ENCODE data around the gene CYTH4.

CYTH4 gene

GRCh38 chr22:37277384-37277783 lies 4.9 kb upstream of the CYTH4 start:
- POLR2A ChIA-PET (ENCODE audit: low non-redundant PET), result no interaction called here
- H3K27ac ChIP-seq, result no peak overlapping the region
- DNase-seq (ENCODE audit: low spot score), result no peak
- CTCF ChIA-PET, result interaction anchor here (0.7 kb wide), 1 partner anchor 11 kb away, joined by 3 read pairs; no protein-coding TSS in a partner anchor
- no peak for TF ChIP-seq CTCF (conservative IDR thresholded peaks at IDR 0.05; ENCODE audit: low read depth)

GRCh38 chr22:37278261-37278660 lies 4.0 kb upstream of the CYTH4 start:
- no peak overlapping the region for H3K27ac ChIP-seq
- ChIA-PET POLR2A (ENCODE audit: low non-redundant PET) (no interaction called here), CTCF (no interaction called here)
- no peak for TF ChIP-seq CTCF (conservative IDR thresholded peaks at IDR 0.05; ENCODE audit: low read depth)
- DNase-seq (ENCODE audit: low spot score), result no peak

GRCh38 chr22:37279331-37280181 lies 2.8 kb upstream of the CYTH4 start:
- ChIA-PET CTCF (interaction anchor here (0.8 kb wide), 1 partner anchor 33 kb away, joined by 3 read pairs; no protein-coding TSS in a partner anchor), POLR2A (ENCODE audit: low non-redundant PET) (no interaction called here)
- no peak for TF ChIP-seq CTCF (conservative IDR thresholded peaks at IDR 0.05; ENCODE audit: low read depth)
- no peak overlapping the region for H3K27ac ChIP-seq
- DNase-seq (ENCODE audit: low spot score), result no peak

- CTCF ChIA-PET, result interaction anchor here (0.7 kb wide), 1 partner anchor 114 kb away, joined by 3 read pairs; no protein-coding TSS in a partner anchor
- no peak for TF ChIP-seq CTCF (conservative IDR thresholded peaks at IDR 0.05; ENCODE audit: low read depth)
- no peak overlapping the region for H3K27ac ChIP-seq
- POLR2A ChIA-PET (ENCODE audit: low non-redundant PET), result no interaction called here
- no peak for DNase-seq (ENCODE audit: low spot score)
These were observed 1.6 kb upstream of the CYTH4 start for GRCh38 chr22:37280718-37281117.

GRCh38 chr22:37281195-37281594 lies 1.1 kb upstream of the CYTH4 start:
- DNase-seq (ENCODE audit: low spot score), result no peak
- no peak overlapping the region for H3K27ac ChIP-seq
- no peak for TF ChIP-seq CTCF (conservative IDR thresholded peaks at IDR 0.05; ENCODE audit: low read depth)
- ChIA-PET POLR2A (ENCODE audit: low non-redundant PET) (no interaction called here), CTCF (interaction anchor here (0.7 kb wide), 1 partner anchor 115 kb away, joined by 3 read pairs; no protein-coding TSS in a partner anchor)

GRCh38 chr22:37281646-37282384 lies 493 bp upstream of the CYTH4 start:
- ChIA-PET CTCF (no interaction called here), POLR2A (ENCODE audit: low non-redundant PET) (no interaction called here)
- H3K27ac ChIP-seq, result peak overlapping the region; percentile 25; the same call in 1 of the 2 replicates
- DNase-seq (ENCODE audit: low spot score), result no peak
- TF ChIP-seq CTCF (conservative IDR thresholded peaks at IDR 0.05; ENCODE audit: low read depth), result no peak

Data from RWPE1 (cell line).